ENCODE data around the gene KIF22.

Gene KIF22

DNA sequence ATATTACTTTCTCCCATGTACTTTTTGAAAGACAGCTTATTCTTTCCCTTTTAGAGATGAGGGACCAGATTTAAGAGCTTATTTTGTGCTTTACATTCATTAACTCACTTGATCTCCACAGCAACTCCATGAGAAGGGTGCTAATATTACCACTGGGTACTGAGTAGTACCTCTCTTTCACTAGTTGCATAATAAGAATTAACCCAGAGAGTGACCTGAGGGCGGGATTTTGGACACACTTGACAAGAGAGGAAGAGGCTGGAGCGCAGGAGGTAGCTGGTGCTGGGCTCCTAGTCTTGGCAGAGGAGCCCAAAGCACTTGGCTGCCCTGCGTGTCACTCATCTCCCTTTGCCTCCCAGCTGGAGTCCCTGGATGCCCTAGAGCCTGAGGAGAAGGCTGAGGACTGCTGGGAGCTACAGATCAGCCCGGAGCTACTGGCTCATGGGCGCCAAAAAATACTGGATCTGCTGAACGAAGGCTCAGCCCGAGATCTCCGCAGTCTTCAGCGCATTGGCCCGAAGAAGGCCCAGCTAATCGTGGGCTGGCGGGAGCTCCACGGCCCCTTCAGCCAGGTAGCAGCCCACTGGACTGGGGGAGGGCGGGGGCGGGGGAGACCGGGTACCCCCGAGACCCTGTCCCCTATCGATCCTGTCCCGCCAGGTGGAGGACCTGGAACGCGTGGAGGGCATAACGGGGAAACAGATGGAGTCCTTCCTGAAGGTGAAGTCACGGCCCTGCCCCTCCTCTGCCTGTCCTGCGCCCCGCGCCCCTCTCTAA, 14.1 kb downstream of the KIF22 start:
- DNase-seq: peak; percentile 48

DNA sequence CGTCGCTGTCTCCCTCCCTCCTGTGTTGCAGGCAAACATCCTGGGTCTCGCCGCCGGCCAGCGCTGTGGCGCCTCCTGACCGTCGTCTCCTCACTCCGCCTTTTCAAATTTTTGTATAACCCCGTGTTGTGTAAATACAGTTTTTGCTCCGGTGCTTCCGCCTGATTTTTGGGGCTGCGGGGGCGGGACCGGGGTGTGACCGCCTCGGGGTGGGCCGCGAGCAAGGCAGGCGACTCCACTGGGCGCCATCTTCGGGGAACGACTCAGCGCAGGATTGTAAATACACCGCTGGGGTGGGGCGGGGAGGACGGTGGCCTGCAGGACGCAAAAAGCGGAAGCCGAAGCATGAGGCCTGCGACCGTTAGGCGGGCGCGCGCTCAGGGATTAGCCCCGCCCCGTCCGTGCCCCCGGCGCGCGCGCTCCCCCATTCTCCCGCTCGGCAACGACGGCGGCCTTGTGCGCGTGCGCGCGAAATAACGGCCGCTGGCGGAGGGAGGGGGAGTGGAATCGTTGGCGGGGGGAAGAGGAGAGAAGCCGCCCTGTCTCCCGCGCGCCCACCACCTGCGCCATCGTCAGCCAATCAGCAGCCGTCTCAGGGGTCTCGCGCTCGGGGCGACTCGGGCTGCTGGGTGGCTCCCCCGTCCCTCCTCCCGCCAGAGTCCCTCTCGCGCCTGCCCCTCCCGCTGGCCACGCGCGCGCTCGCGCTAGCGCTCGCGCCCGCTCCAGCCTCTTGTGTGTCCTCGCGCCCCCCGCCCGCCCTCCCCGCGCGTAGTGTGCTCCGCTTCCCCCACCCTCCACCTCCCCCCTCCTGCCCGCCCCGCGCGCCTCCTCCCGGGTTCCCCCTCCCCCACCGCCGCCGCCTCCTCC, 14.9 kb downstream of the KIF22 start:
- DNase-seq: peak; percentile 93

DNA sequence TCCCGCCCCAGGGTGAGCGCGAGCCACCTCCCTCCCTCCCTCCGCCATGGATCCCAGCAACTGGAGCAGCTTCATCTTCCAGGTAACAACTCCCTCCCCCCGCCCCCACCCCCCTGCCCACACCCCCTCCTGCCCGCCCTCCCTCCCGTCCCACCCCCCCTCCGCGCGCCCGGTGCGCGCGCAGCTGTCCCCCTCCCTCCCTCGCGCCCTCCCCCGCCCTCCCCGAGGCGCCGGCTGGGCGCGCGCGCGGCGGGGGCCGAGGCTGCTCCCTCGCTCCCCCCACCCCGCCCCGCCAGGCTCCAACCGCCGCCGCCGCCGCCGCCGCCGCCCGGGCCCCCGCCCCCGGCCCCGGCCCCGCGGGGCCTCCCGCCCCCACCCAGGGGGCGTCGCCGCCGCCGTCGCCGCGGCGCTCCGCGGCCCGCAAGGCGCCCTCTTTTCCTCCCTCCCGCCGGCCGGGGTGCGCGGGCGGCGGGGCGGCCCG, 15.6 kb downstream of the KIF22 start, which contains the start of gene MAZ:
Gene MAZ (plus strand): TSS at position 431 of the 481 bp plus-strand sequence. CDS start 173 bp downstream, outside the sequence.
- DNase-seq: no peak

DNA sequence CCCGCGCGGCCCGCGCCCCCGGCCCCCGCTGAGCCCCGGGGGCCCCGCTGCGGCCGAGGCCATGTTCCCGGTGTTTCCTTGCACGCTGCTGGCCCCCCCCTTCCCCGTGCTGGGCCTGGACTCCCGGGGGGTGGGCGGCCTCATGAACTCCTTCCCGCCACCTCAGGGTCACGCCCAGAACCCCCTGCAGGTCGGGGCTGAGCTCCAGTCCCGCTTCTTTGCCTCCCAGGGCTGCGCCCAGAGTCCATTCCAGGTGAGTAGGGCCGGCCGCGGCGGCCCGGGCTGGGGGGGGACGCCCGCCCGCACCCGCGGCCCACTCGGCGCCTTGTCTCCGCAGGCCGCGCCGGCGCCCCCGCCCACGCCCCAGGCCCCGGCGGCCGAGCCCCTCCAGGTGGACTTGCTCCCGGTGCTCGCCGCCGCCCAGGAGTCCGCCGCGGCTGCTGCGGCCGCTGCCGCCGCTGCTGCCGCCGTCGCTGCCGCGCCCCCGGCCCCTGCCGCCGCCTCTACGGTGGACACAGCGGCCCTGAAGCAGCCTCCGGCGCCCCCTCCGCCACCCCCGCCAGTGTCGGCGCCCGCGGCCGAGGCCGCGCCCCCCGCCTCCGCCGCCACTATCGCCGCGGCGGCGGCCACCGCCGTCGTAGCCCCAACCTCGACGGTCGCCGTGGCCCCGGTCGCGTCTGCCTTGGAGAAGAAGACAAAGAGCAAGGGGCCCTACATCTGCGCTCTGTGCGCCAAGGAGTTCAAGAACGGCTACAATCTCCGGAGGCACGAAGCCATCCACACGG, 16.3 kb downstream of the KIF22 start:
- DNase-seq: peak; percentile 68

DNA sequence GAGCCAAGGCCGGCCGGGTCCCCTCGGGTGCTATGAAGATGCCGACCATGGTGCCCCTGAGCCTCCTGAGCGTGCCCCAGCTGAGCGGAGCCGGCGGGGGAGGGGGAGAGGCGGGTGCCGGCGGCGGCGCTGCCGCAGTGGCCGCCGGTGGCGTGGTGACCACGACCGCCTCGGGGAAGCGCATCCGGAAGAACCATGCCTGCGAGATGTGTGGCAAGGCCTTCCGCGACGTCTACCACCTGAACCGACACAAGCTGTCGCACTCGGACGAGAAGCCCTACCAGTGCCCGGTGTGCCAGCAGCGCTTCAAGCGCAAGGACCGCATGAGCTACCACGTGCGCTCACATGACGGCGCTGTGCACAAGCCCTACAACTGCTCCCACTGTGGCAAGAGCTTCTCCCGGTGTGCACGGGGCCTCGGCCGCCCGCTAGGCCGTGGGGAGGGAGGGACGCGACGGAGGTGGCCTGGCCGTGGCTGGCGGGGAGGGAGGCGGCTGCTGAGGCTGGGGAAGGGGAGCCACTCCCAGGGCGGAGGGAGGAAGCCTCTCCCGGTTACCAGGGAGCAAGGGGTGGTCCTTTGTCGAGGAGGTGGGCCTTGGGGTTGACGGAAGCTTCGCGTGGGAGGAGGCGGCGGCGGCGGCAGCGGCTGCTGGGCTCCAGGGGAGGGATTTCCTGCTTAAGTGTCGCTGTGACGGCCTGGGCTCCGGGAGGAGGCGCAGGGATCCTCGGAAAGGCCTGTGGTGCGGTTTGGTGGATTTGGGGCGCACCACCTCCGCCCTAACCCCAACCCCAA, 17.1 kb downstream of the KIF22 start:
- DNase-seq: peak; percentile 80

DNA sequence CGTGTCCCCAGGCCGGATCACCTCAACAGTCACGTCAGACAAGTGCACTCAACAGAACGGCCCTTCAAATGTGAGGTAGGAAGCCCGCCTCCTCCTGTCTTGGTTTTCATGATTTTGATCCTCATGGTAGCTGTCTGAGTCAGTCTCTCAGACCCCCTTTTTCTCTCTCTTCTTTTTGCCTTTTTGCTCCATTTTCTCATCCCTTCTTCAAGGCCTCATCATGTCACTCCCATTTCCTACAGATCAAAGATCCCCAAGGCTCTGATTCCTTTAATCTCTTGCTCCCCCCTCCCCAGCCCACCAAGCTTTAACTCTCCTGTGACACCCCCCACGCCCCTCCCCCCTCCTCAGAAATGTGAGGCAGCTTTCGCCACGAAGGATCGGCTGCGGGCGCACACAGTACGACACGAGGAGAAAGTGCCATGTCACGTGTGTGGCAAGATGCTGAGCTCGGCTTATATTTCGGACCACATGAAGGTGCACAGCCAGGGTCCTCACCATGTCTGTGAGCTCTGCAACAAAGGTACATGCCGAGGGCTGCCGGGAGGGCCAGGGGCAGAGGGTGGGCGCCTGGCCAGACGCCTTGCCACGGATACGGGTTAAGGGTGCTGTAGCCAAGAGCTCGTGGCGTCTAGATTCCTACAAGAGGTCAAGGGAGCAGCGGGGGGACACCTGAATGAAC, 17.8 kb downstream of the KIF22 start:
- DNase-seq: no peak

DNA sequence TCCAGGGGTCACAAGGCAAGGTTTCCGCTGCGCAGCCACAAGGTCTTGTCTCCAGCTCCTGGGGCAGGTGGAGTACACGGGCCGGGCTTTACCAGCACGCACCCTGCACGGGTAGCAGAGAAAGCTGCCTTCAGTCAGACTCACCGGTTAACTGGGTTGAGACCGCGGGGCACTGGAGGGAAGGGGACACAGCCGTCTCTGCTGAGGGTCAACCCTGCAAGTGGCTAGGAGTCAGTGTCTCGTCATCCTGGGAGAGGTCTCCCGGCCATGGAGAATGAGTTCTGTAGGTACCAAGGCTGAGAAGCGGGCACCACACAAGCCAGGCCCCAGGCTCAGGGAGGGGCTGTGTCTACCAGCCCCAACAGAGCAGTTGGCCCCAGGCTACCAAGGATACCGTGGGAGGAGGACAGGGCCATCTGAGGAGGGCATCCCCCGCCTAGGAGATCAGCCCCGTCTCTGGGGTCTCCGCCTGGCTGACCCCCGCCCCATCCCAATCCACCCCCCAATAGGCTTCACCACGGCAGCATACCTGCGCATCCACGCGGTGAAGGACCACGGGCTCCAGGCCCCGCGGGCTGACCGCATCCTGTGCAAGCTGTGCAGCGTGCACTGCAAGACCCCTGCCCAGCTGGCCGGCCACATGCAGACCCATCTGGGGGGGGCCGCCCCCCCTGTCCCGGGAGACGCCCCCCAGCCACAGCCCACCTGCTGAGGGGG, 18.6 kb downstream of the KIF22 start:
- DNase-seq: no peak

DNA sequence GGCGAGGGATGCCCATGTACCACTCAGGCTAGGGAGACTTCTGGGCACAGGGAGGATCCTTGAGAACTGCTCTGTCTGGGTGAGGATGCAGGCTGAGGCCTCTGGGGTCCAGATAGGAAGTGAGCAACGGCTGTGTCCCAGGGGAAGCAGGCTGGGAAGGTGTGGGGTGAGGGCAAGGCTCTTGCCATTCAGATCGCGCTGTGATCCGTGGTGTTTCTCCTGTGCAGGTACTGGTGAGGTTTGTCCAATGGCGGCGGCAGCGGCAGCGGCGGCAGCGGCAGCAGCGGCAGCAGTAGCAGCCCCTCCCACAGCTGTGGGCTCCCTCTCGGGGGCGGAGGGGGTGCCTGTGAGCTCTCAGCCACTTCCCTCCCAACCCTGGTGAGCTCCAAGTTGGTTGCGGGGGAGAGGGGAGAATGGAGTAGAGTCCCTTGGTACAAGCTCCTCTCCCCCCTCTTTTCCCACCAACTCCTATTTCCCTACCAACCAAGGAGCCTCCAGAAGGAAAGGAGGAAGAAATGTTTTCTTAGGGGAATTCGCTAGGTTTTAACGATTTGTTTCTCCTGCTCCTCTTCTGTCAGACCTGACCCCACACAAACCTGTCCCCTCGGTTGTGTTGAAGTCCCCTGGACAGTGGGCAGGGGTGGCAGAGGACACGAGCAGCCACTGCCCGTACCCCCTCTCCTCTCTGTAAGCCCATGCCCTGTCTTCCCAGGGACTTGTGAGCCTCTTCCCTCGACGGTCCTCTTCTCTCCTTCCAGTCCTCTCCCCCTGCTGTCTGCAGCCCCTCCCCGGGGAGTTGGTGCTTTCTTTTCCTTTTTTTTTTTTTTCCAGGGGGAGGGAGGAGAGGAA, 19.5 kb downstream of the KIF22 start:
- no peak for DNase-seq

DNA sequence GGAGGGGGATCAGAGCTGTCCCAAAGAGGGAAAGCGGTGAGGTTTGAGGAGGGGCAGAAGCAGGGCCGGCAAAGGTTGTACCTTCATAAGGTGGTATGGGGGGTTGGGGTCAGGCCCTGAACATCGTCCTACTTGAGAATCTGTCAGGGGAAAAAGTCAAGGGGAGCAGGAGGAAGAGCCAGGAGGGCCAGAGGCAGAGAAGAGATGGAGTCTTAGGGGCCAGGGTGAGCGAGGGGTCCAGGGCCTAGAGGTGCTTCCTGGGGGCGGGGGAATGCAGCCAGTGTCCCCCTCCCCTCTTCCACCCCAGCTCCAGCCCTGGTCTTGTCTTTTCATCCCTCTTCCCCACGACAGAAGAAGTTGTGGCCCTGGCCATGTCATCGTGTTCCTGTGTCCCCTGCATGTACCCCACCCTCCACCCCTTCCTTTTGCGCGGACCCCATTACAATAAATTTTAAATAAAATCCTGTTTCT, 20.2 kb downstream of the KIF22 start:
- DNase-seq: no peak

DNA sequence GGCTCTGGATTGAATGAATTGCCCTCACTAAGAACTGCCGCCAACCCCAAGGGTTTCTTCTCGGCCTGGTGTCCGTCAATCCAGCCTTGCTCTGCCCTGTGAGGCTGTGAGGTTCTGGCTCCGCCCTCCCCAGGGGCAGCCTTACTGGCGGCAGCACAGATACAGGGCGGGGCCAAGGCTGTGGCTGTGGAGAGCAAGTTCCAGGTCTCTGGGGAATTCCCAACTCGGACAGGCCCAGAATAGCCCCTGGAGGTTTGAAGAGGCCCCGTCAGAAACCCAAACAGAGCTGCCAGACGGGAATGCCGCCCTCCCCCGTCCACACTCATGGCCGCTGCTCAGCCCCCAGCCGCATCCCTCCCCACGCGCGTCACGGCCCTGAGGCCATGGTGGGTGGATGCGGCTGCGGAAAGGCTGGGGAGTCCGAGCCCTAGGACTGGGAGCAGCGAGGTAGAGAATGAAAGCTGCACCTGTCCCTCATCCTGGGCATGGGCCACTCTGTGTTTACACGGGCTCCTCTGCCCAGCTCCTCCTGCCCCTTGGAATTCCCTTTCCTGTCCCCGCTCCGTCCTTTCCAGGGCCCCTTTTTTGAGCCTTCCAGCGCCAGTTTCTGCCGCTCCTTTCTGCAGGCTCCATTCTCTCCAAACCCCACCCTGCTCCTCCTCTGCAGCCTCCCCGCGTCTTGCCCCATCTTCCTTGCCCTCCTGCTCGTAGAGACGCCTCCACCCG, 20.8 kb downstream of the KIF22 start:
- peak; percentile 97 for DNase-seq

DNA sequence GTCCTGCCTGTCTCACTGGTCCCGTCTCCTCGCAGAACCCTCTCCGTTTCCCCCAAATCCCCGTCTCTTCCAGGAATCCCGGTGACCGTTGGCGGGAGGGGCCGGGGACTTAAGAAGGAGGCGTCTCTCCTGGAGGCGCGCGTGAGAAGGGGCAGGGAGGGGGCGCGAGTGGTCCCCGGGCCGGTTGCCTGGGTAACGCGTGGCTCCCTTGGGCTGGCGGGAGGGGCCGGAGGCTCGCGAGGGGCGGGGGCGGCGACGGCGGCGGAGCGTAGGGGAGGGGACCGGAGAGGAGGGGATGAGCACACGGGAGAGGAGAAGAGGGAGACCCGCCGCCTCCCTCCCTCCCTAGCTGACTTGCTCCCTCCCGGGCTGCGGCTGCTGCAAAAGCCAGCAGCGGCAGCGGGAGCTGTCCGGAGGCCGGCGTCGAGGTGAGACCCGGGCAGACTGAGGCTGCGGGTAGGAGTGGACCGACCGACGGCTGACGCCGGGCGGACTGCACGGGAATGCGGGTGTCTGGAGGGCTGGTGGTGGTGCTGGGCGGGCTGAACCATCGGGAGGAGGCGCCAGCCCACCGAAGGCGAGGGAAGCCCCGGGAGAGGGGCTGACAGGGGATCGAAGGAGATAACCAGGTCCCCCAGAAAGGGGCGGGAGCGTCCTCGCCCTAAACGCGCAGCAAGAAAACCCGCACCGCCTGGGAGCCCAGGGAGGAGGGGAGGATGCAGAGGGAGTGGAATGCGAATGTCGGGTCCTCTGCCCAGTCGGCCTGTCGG, 21.5 kb downstream of the KIF22 start, which contains the start of gene PRRT2:
Gene PRRT2 (plus strand): TSS at position 298 of the 770 bp plus-strand sequence. CDS start 862 bp downstream, outside the sequence.
- DNase-seq: no peak

DNA sequence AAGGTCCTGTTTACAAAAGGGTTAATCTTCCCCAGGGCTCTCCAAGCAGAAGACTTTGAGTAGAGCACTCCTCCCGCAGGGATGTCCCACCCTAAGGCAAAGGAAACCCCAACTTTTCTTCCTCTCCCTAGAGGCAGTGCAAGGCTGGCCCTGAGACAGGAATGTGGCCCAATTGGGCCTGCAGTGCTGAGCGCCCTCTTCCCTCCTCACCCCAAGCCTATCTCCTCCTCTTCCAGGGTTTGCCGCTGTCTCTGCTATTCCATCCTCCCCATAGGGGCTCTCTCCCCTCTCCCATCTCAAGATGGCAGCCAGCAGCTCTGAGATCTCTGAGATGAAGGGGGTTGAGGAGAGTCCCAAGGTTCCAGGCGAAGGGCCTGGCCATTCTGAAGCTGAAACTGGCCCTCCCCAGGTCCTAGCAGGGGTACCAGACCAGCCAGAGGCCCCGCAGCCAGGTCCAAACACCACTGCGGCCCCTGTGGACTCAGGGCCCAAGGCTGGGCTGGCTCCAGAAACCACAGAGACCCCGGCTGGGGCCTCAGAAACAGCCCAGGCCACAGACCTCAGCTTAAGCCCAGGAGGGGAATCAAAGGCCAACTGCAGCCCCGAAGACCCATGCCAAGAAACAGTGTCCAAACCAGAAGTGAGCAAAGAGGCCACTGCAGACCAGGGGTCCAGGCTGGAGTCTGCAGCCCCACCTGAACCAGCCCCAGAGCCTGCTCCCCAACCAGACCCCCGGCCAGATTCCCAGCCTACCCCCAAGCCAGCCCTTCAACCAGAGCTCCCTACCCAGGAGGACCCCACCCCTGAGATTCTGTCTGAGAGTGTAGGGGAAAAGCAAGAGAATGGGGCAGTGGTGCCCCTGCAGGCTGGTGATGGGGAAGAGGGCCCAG, 22.4 kb downstream of the KIF22 start:
- DNase-seq: no peak

DNA sequence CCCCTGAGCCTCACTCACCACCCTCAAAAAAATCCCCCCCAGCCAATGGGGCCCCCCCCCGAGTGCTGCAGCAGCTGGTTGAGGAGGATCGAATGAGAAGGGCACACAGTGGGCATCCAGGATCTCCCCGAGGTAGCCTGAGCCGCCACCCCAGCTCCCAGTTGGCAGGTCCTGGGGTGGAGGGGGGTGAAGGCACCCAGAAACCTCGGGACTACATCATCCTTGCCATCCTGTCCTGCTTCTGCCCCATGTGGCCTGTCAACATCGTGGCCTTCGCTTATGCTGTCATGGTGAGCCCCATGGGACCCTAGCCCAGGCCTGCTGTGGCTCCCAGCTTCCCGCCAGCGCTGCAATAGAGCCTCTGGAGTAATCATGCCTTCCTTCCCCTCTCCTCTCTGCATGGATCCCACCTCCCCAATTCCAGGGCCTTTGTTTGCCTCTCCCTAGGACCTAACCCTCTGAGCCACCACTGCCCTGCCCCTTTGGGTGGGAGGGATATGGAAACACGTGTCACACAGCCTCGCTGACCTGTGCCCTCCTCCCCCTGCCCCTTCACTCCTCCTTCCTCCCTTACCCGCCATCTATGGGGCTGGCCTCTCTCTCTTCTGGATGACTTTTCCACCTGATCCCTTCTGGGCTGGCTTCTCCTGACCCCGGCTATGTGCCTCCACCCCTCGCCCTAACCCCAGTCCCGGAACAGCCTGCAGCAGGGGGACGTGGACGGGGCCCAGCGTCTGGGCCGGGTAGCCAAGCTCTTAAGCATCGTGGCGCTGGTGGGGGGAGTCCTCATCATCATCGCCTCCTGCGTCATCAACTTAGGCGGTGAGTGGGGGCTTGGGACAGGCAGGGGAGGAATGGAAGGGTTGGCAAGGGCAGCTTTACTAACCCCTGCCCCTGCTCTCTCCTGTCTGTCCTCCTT, 23.4 kb downstream of the KIF22 start:
- no peak for DNase-seq

DNA sequence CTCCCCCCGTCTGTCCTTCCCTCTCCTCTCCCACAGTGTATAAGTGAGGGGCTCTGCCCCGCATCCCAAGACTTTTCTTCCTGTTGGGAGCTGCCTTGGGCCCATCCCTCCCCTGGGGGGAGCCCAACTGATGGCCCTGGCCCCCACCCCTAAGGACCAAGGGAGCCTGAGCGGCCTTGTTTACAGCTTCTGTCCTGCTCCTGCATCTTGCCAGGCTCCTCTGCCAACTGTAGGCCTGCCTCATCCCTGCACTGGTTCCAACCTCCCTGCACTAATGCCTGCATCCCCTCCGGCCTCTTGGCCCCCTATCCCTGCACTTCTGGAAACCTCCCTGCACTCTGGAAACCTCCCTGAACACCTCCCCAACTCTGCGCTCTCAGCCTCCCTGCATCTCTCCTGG, 24.0 kb downstream of the KIF22 start:
- no peak for DNase-seq

DNA sequence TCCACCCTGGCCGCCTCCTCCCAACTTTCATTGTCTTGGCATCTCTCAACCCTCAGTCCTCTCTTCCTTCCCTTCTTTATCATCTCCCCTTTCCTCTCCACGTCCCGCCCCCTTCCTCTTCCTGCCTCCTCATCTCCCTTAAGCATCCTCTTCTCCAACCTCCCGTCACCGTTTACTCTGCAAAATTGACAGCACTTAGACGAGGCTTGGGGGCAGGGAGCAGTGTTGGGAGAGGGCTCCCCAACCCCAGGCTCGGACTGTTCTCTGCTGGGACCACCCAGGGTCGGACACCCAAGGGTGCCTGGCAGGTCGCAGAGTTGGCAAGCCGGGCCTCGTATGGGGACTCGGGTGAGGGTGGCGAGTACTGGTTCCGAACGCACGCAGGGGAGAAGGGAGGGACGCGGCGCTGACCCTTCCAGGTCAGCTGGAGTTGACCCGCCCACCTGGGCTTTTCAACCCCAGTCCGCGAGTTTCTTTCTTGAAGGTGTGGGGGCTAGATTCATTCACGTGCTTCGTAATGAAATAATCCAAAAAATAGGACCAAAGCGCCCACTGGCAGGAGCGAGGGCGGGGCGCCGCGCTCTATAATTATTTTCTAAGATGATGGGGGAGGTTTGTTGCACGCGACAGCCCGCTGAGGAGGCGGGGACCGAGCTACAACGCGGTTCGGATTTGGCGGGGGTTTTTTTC, 24.6 kb downstream of the KIF22 start:
- DNase-seq: no peak

All from NCI-H226 (cell line).